GM19397 (cell line): Measurements from ENCODE around the gene ETF1.
A peak's percentile ranks its signal among the peaks of the same experiment; 100 is the strongest.
"Not testable (repeated sequence)": the region's sequence is repeated elsewhere in the genome, so short reads cannot be mapped to it uniquely, and the experiment has no call there.

Experiments
- ATAC-seq: cut with Tn5 transposase; IDR thresholded peaks from one replicate; pipeline ENCODE4 v1.9.1; 2021; ENCODE audit warnings: mild to moderate bottlenecking, moderate library complexity; ENCODE audit not compliant: unreplicated experiment

The ETF1 gene

GRCh38 chr5:138491669-138492559 is 51.1 kb downstream of the ETF1 start:
- ATAC-seq = peak; percentile 98

GRCh38 chr5:138491284-138491648 is 51.8 kb downstream of the ETF1 start:
- no peak for ATAC-seq

- ATAC-seq = no peak
These were observed 52.3 kb downstream of the ETF1 start for GRCh38 chr5:138490648-138491283.

- no peak for ATAC-seq
These were observed 53.4 kb downstream of the ETF1 start for GRCh38 chr5:138489683-138490061.

GRCh38 chr5:138488481-138488945 is 54.5 kb downstream of the ETF1 start:
- no peak for ATAC-seq

- ATAC-seq = no peak
These were observed 60.4 kb downstream of the ETF1 start for GRCh38 chr5:138482638-138483037.

GRCh38 chr5:138476918-138477317 is 66.1 kb downstream of the ETF1 start:
- no peak for ATAC-seq

GRCh38 chr5:138473151-138473550 is 69.9 kb downstream of the ETF1 start:
- not testable (repeated sequence) for ATAC-seq

- no peak for ATAC-seq
These were observed 70.7 kb downstream of the ETF1 start for GRCh38 chr5:138472353-138472752.

- ATAC-seq = no peak
These were observed 72.0 kb downstream of the ETF1 start for GRCh38 chr5:138471052-138471361.

GRCh38 chr5:138470322-138471051 is 72.5 kb downstream of the ETF1 start:
- ATAC-seq = no peak

- no peak for ATAC-seq
These were observed 73.3 kb downstream of the ETF1 start for GRCh38 chr5:138469540-138470321.

GRCh38 chr5:138468966-138469539 is 74.0 kb downstream of the ETF1 start:
- ATAC-seq = no peak

GRCh38 chr5:138468133-138468965 is 74.7 kb downstream of the ETF1 start:
- no peak for ATAC-seq

- no peak for ATAC-seq
These were observed 75.3 kb downstream of the ETF1 start for GRCh38 chr5:138467711-138468132.

GRCh38 chr5:138466900-138467710 is 75.9 kb downstream of the ETF1 start:
- ATAC-seq = no peak

- ATAC-seq = no peak
These were observed 76.7 kb downstream of the ETF1 start for GRCh38 chr5:138466125-138466899.
